ENCODE data around the gene GPR17. TPM values are rescaled to one million over a fixed set of nuclear protein-coding genes. Genes with fewer than 3 reads are reported as not detected.

Gene GPR17
- total and polyA plus RNA-seq, 2 donors (not counting 1 experiment from before 2014, with no cell fraction given): not detected

DNA sequence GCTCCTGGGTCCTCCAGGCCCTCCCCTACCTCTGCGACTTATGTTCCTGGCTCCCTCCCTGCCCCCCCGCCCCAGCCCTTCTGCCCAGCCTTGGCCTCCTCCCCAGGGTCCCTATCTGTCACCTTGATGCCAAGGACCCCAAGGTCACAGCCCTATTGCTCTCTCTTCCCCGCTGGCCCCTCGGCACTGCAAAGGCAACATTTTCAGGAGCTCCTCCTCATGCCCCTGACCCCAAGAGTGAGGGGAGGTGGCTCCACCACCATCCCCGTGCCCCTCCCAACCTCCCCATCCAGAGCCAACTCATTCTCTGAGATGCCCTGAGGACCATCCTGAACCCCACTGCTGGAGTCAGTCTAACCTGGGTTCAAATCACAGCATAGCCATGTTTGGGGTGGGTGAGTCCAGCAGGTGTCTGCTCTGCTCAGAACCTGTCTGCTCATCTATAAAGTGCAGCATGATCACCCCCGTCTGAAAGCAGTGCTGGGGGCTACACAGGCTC is 17.7 kb downstream of the GPR17 start:
- no peak overlapping the region for H3K4me3 ChIP-seq (replicated peaks in 1 of 4; ENCODE audit: control extremely low read depth in 1 of 4, insufficient read depth in 1 of 4, low read depth in 3 of 4, low read length in 4 of 4)

GRCh38 chr2:127664065-127664894 is 18.3 kb downstream of the GPR17 start:
- Histone ChIP-seq H3K27me3 (ENCODE audit: control insufficient read depth, insufficient read depth, low read length) (peaks cover 31% of the 10 kb centered on the region), H3K4me3 (replicated peaks in 1 of 4; ENCODE audit: control extremely low read depth in 1 of 4, insufficient read depth in 1 of 4, low read depth in 3 of 4, low read length in 4 of 4) (no peak overlapping the region), H3K4me1 (ENCODE audit: control insufficient read depth, extremely low read depth, insufficient read depth, low read length) (peaks cover 3% of the 10 kb centered on the region), H3K9ac (ENCODE audit: insufficient read depth, low read length) (no peak overlapping the region), H3K79me2 (ENCODE audit: control insufficient read depth, insufficient read depth, low read length) (no peaks in the 10 kb centered on the region), H3K4me2 (ENCODE audit: extremely low read depth, insufficient read depth, low read length) (peak overlapping the region; percentile 13), H3K27ac (ENCODE audit: insufficient read depth, low read length) (no peak overlapping the region), H3K9me3 (ENCODE audit: control insufficient read depth, insufficient read depth, low read depth, low read length) (no peaks in the 10 kb centered on the region), H2AFZ (ENCODE audit: low read length) (no peak overlapping the region), H3K36me3 (ENCODE audit: control insufficient read depth, insufficient read depth, low read length) (no peaks in the 10 kb centered on the region), H4K20me1 (ENCODE audit: control insufficient read depth, extremely low read depth, insufficient read depth, low read length) (no peaks in the 10 kb centered on the region)
- DNase-seq (ENCODE audit: low read depth in 2 of 2): no peak
- no peak for TF ChIP-seq EZH2 (IDR thresholded peaks at IDR 0.05; ENCODE audit: low read length, missing control alignments)
- TF ChIP-seq, protein P1, sequence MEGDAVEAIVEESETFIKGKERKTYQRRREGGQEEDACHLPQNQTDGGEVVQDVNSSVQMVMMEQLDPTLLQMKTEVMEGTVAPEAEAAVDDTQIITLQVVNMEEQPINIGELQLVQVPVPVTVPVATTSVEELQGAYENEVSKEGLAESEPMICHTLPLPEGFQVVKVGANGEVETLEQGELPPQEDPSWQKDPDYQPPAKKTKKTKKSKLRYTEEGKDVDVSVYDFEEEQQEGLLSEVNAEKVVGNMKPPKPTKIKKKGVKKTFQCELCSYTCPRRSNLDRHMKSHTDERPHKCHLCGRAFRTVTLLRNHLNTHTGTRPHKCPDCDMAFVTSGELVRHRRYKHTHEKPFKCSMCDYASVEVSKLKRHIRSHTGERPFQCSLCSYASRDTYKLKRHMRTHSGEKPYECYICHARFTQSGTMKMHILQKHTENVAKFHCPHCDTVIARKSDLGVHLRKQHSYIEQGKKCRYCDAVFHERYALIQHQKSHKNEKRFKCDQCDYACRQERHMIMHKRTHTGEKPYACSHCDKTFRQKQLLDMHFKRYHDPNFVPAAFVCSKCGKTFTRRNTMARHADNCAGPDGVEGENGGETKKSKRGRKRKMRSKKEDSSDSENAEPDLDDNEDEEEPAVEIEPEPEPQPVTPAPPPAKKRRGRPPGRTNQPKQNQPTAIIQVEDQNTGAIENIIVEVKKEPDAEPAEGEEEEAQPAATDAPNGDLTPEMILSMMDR (conservative IDR thresholded peaks at IDR 0.05 in 1 of 2, IDR thresholded peaks at IDR 0.05 in 1 of 2; ENCODE audit: low read depth in 1 of 2, low read length in 2 of 2): no peak

More for the DNA sequence above, 17.7 kb downstream of the GPR17 start:
- H3K36me3 ChIP-seq (ENCODE audit: control insufficient read depth, insufficient read depth, low read length): no peaks in the 10 kb centered on the region
- H4K20me1 ChIP-seq (ENCODE audit: control insufficient read depth, extremely low read depth, insufficient read depth, low read length): no peaks in the 10 kb centered on the region
- no peak for DNase-seq (ENCODE audit: low read depth in 2 of 2)
- TF ChIP-seq, protein P1 (conservative IDR thresholded peaks at IDR 0.05 in 1 of 2, IDR thresholded peaks at IDR 0.05 in 1 of 2; ENCODE audit: low read depth in 1 of 2, low read length in 2 of 2): no peak
- TF ChIP-seq EZH2 (IDR thresholded peaks at IDR 0.05; ENCODE audit: low read length, missing control alignments): no peak
- no peaks in the 10 kb centered on the region for H3K9me3 ChIP-seq (ENCODE audit: control insufficient read depth, insufficient read depth, low read depth, low read length)
- H2AFZ ChIP-seq (ENCODE audit: low read length): no peak overlapping the region
- H3K4me1 ChIP-seq (ENCODE audit: control insufficient read depth, extremely low read depth, insufficient read depth, low read length): peaks cover 3% of the 10 kb centered on the region
- H3K27ac ChIP-seq (ENCODE audit: insufficient read depth, low read length): no peak overlapping the region
- no peaks in the 10 kb centered on the region for H3K79me2 ChIP-seq (ENCODE audit: control insufficient read depth, insufficient read depth, low read length)
- H3K9ac ChIP-seq (ENCODE audit: insufficient read depth, low read length): no peak overlapping the region
- peaks cover 31% of the 10 kb centered on the region for H3K27me3 ChIP-seq (ENCODE audit: control insufficient read depth, insufficient read depth, low read length)
- H3K4me2 ChIP-seq (ENCODE audit: extremely low read depth, insufficient read depth, low read length): no peak overlapping the region

GRCh38 chr2:127664895-127665225 is 18.9 kb downstream of the GPR17 start:
- DNase-seq (ENCODE audit: low read depth in 2 of 2): no peak
- no peaks in the 10 kb centered on the region for H3K9me3 ChIP-seq (ENCODE audit: control insufficient read depth, insufficient read depth, low read depth, low read length)
- no peak overlapping the region for H3K9ac ChIP-seq (ENCODE audit: insufficient read depth, low read length)
- H3K4me3 ChIP-seq (replicated peaks in 1 of 4; ENCODE audit: control extremely low read depth in 1 of 4, insufficient read depth in 1 of 4, low read depth in 3 of 4, low read length in 4 of 4): no peak overlapping the region
- H3K4me1 ChIP-seq (ENCODE audit: control insufficient read depth, extremely low read depth, insufficient read depth, low read length): peaks cover 3% of the 10 kb centered on the region
- no peak overlapping the region for H3K27ac ChIP-seq (ENCODE audit: insufficient read depth, low read length)
- H3K4me2 ChIP-seq (ENCODE audit: extremely low read depth, insufficient read depth, low read length): no peak overlapping the region
- H3K27me3 ChIP-seq (ENCODE audit: control insufficient read depth, insufficient read depth, low read length): peaks cover 31% of the 10 kb centered on the region
- no peak overlapping the region for H2AFZ ChIP-seq (ENCODE audit: low read length)
- TF ChIP-seq EZH2 (IDR thresholded peaks at IDR 0.05; ENCODE audit: low read length, missing control alignments): no peak
- TF ChIP-seq, protein P1 (conservative IDR thresholded peaks at IDR 0.05 in 1 of 2, IDR thresholded peaks at IDR 0.05 in 1 of 2; ENCODE audit: low read depth in 1 of 2, low read length in 2 of 2): no peak
- H4K20me1 ChIP-seq (ENCODE audit: control insufficient read depth, extremely low read depth, insufficient read depth, low read length): no peaks in the 10 kb centered on the region
- no peaks in the 10 kb centered on the region for H3K79me2 ChIP-seq (ENCODE audit: control insufficient read depth, insufficient read depth, low read length)
- H3K36me3 ChIP-seq (ENCODE audit: control insufficient read depth, insufficient read depth, low read length): no peaks in the 10 kb centered on the region
